Activated CD4-positive, alpha-beta memory T cell treated with anti-CD3 and anti-CD28 coated beads for 36 hours (primary cell): ENCODE results near the gene ANO4. TPM values are rescaled to one million over a fixed set of nuclear protein-coding genes. Genes with fewer than 3 reads are reported as not detected.

Experiments
- CTCF ChIA-PET: fragments of 350-600 bp; sonication (Branson Sonifier 250); formaldehyde crosslinking; loops from one replicate; lab custom pipeline; 2021; ENCODE audit warnings: antibody characterized with exemption, inconsistent platforms; lab: Charles Lee
- POLR2A ChIA-PET: fragments of 350-600 bp; sonication (Branson Sonifier 250); formaldehyde crosslinking; loops from one replicate; lab custom pipeline; 2021; ENCODE audit warnings: antibody characterized with exemption; lab: Charles Lee
- DNase-seq: peaks from one replicate; pipeline ENCODE4 v3.0.0-alpha.2; 2020
- H3K27ac Mint-ChIP-seq: one replicate; pipeline ENCODE4 v1.8.0; 2021; ENCODE audit warnings: mixed read lengths
- H3K27me3 Mint-ChIP-seq: one replicate; pipeline ENCODE4 v1.8.0; 2021; ENCODE audit warnings: mixed read lengths
- H3K36me3 Mint-ChIP-seq: one replicate; pipeline ENCODE4 v1.8.0; 2021; ENCODE audit warnings: mixed read lengths
- H3K4me1 Mint-ChIP-seq: one replicate; pipeline ENCODE4 v1.8.0; 2021; ENCODE audit warnings: low read depth, mixed read lengths
- H3K4me3 Mint-ChIP-seq: one replicate; pipeline ENCODE4 v1.8.0; 2021; ENCODE audit warnings: mild to moderate bottlenecking, mixed read lengths
- H3K9me3 Mint-ChIP-seq: one replicate; pipeline ENCODE4 v1.8.0; 2021; ENCODE audit warnings: mixed read lengths
- intact Hi-C: fragments of 100-400 bp; cut with micrococcal nuclease; formaldehyde crosslinking; loops from one replicate; pipeline ENCODE4 v1.15.1; 2023
- total RNA-seq, 2 experiments: library from RNA; stranded (reverse); gene quantifications; one replicate each; pipeline ENCODE4 v1.2.3, GENCODE V29; 2021

The ANO4 gene
- total RNA-seq, 2 experiments from 2014 or later = not detected

DNA sequence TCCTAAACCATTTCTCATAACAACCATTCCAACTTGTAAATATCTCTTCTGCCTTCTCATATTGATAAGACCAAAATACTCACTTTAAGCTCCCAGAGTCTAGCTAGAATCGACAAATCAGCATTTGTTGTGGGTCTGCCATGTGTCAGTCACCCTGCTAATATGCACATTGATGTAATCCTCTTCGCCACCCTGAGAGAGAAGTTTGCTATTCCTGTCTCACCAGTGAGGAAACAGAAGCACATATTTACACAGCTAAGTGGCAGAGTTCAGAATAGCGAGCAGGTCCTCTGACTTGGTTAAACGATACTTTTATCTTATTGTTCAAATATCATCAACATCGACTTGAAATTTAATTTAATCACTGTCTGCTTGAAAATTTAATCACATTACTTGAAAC is 142.1 kb downstream of the ANO4 start:
- DNase-seq = no peak
- ChIA-PET POLR2A (no interaction called here), CTCF (no interaction called here)
- intact Hi-C loops = no loop called here
- H3K9me3 Mint-ChIP-seq = no peaks in the 10 kb centered on the region
- H3K4me1 Mint-ChIP-seq = no peaks in the 10 kb centered on the region
- no peak overlapping the region for H3K4me3 Mint-ChIP-seq
- H3K27me3 Mint-ChIP-seq = no peaks in the 10 kb centered on the region
- H3K27ac Mint-ChIP-seq = no peak overlapping the region
- H3K36me3 Mint-ChIP-seq = no peaks in the 10 kb centered on the region

DNA sequence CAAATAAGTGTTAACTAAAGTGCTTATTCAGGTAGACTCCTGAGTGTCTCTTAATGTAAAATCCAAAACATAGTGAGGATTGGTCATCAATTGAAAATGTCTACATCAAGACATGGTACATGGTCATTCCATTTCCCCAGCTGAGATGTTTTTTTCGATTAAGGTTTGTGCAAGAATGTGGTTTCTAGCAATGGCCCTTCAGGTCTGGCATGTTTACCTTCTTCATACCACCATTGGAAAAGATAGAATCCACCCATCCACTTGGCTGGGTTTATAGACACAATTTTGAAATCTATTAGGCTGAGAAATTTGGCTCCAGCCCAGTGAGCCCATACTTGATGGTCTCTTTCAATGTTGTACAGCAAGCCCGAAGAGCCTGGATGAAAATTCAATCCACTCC is 145.9 kb downstream of the ANO4 start:
- Mint-ChIP-seq H3K36me3 (no peaks in the 10 kb centered on the region), H3K4me1 (no peaks in the 10 kb centered on the region), H3K27ac (no peak overlapping the region), H3K9me3 (no peaks in the 10 kb centered on the region), H3K27me3 (no peaks in the 10 kb centered on the region), H3K4me3 (no peak overlapping the region)
- CTCF ChIA-PET = no interaction called here
- intact Hi-C loops = no loop called here
- POLR2A ChIA-PET = no interaction called here
- DNase-seq = no peak

- Mint-ChIP-seq H3K4me1 (no peaks in the 10 kb centered on the region), H3K27me3 (no peaks in the 10 kb centered on the region), H3K27ac (no peak overlapping the region), H3K36me3 (no peaks in the 10 kb centered on the region), H3K4me3 (no peak overlapping the region), H3K9me3 (no peaks in the 10 kb centered on the region)
- ChIA-PET POLR2A (no interaction called here), CTCF (no interaction called here)
- DNase-seq = no peak
- intact Hi-C loops = no loop called here
Observed at GRCh38 chr12:100942984-100943749, 148.6 kb downstream of the ANO4 start.

- Mint-ChIP-seq H3K36me3 (no peaks in the 10 kb centered on the region), H3K9me3 (no peaks in the 10 kb centered on the region), H3K27ac (no peak overlapping the region), H3K27me3 (no peaks in the 10 kb centered on the region), H3K4me3 (no peak overlapping the region), H3K4me1 (no peaks in the 10 kb centered on the region)
- ChIA-PET CTCF (no interaction called here), POLR2A (no interaction called here)
- no peak for DNase-seq
- intact Hi-C loops = no loop called here
Observed at GRCh38 chr12:100951756-100952155, 157.2 kb downstream of the ANO4 start.

GRCh38 chr12:100953217-100953616 is 158.6 kb downstream of the ANO4 start:
- DNase-seq = no peak
- Mint-ChIP-seq H3K36me3 (no peaks in the 10 kb centered on the region), H3K4me3 (no peak overlapping the region), H3K27ac (no peak overlapping the region), H3K4me1 (no peaks in the 10 kb centered on the region), H3K9me3 (no peaks in the 10 kb centered on the region), H3K27me3 (no peaks in the 10 kb centered on the region)
- POLR2A ChIA-PET = no interaction called here
- intact Hi-C loops = no loop called here
- CTCF ChIA-PET = no interaction called here

DNA sequence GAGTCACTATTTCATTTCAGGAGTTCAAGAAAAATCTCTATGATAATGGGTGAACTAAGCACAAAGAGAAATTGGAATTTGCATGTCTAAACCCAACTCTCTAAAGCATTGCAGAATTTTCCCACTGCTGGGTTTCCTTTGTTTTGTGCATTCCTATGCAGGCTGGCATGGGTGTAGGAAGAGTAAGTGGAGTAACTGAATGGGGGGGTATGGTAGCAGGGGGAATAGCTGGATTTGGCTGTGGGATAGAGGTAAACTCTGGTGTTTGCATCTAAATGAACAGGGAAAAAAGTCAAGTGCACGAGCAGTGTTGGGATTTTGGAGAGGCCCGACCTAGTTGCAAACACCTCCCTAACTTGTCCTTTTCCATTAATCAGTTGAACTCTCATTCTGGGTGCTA is 159.1 kb downstream of the ANO4 start:
- CTCF ChIA-PET = no interaction called here

DNA sequence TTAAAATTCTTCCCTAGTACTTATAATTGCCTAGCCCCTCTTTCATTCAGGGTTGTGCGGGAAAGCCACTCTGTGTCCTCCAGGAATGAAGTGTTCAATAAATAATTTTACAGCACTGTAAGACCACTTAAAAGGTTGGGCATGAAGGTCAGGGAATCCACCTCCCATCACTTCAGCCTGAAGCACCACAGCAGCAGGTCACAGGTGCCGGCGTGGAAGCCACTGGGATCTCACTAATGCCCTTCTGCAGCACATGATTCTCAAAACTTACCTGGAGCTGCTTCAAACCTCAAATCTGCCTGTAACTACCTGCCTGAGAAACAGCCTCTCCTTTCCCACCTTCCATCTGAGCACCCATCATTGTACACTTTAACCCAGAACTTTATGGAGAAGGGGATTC is 159.5 kb downstream of the ANO4 start:
- Mint-ChIP-seq H3K27ac (no peak overlapping the region), H3K9me3 (no peaks in the 10 kb centered on the region), H3K4me3 (no peak overlapping the region), H3K36me3 (no peaks in the 10 kb centered on the region), H3K27me3 (no peaks in the 10 kb centered on the region), H3K4me1 (no peaks in the 10 kb centered on the region)
- intact Hi-C loops = no loop called here
- ChIA-PET CTCF (no interaction called here), POLR2A (no interaction called here)
- no peak for DNase-seq

More for the DNA sequence above, 159.1 kb downstream of the ANO4 start:
- no peak overlapping the region for H3K27ac Mint-ChIP-seq
- POLR2A ChIA-PET = no interaction called here
- DNase-seq = no peak
- no peaks in the 10 kb centered on the region for H3K9me3 Mint-ChIP-seq
- no peak overlapping the region for H3K4me3 Mint-ChIP-seq
- no peaks in the 10 kb centered on the region for H3K4me1 Mint-ChIP-seq
- H3K27me3 Mint-ChIP-seq = no peaks in the 10 kb centered on the region
- no peaks in the 10 kb centered on the region for H3K36me3 Mint-ChIP-seq
- intact Hi-C loops = no loop called here

- no peaks in the 10 kb centered on the region for H3K27me3 Mint-ChIP-seq
Observed at GRCh38 chr12:100955139-100955538, 160.6 kb downstream of the ANO4 start.

DNA sequence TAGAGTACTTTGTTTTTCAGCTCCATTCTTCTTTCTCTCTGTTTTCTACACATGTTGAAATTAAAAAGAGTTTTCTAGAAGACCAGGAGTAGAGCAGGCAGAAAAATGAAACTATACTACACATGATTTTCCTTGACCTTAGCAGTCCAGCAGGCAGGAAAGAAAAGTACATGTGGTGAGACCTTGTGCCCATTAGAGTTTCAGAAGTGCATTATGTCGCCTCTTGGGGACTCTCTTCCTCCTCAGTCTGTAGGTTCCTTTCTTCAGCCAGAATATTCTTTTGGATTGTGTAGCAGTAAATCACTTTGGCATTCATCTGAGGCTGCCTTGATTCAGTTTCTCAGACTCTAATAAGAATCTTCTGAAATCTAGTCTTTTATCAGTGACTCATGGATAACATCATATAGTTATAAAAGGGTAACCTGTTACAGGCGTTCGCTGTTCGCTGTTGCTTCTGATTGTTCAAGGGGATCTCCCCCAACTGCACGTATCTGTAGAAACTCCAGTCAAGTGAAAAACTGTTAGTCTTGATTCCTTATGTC is 161.8 kb downstream of the ANO4 start:
- DNase-seq = no peak
- H3K27me3 Mint-ChIP-seq = no peaks in the 10 kb centered on the region
- POLR2A ChIA-PET = no interaction called here
- CTCF ChIA-PET = no interaction called here
- no peaks in the 10 kb centered on the region for H3K36me3 Mint-ChIP-seq
- no peak overlapping the region for H3K27ac Mint-ChIP-seq
- H3K4me3 Mint-ChIP-seq = no peak overlapping the region
- H3K9me3 Mint-ChIP-seq = no peaks in the 10 kb centered on the region
- intact Hi-C loops = no loop called here
- no peaks in the 10 kb centered on the region for H3K4me1 Mint-ChIP-seq

More at GRCh38 chr12:100955139-100955538, 160.6 kb downstream of the ANO4 start:
- no peak for DNase-seq
- H3K4me3 Mint-ChIP-seq = no peak overlapping the region
- POLR2A ChIA-PET = no interaction called here
- no peaks in the 10 kb centered on the region for H3K36me3 Mint-ChIP-seq
- no peak overlapping the region for H3K27ac Mint-ChIP-seq
- H3K4me1 Mint-ChIP-seq = no peaks in the 10 kb centered on the region
- CTCF ChIA-PET = no interaction called here
- intact Hi-C loops = no loop called here
- no peaks in the 10 kb centered on the region for H3K9me3 Mint-ChIP-seq

GRCh38 chr12:100959481-100959880 is 164.9 kb downstream of the ANO4 start:
- Mint-ChIP-seq H3K27ac (no peak overlapping the region), H3K27me3 (no peaks in the 10 kb centered on the region), H3K4me1 (no peaks in the 10 kb centered on the region), H3K36me3 (no peaks in the 10 kb centered on the region), H3K4me3 (no peak overlapping the region), H3K9me3 (no peaks in the 10 kb centered on the region)
- ChIA-PET CTCF (no interaction called here), POLR2A (no interaction called here)
- intact Hi-C loops = no loop called here
- DNase-seq = no peak

DNA sequence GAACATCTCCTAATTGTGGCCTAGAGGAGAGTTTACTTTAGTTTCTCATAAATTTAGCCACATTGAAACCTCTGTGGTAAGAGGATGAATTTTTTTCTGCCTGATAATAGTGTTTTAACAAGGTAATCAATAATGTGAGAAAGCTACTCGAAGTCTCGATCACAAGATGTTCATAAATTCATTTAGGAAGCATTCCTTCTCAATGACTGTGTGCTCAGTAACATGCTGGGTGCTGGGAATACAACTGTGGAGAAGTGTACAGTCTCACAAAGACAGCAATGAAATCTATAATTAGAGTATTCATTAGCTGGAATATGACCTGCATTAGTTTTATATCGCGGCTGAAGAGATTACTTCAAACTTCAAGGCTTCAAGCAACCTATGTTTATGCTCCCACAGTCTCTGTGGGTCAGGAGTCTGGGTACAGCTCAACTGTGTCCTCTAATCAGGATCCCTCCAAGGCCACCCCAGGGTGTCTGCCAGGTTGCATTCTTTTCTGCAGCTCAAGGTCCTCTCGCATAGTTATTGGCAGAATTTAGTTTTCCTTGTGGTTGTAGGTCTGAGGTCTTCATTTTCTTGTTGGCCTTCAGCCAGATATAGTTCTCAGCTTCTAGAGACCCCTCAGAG is 167.6 kb downstream of the ANO4 start:
- CTCF ChIA-PET = no interaction called here
- Mint-ChIP-seq H3K27ac (no peak overlapping the region), H3K27me3 (no peaks in the 10 kb centered on the region), H3K9me3 (no peaks in the 10 kb centered on the region), H3K4me3 (no peak overlapping the region), H3K4me1 (no peaks in the 10 kb centered on the region), H3K36me3 (no peaks in the 10 kb centered on the region)
- no peak for DNase-seq
- intact Hi-C loops = no loop called here
- POLR2A ChIA-PET = no interaction called here

GRCh38 chr12:100963381-100963780 is 168.8 kb downstream of the ANO4 start:
- Mint-ChIP-seq H3K36me3 (no peaks in the 10 kb centered on the region), H3K27ac (no peak overlapping the region), H3K27me3 (no peaks in the 10 kb centered on the region), H3K4me3 (no peak overlapping the region), H3K4me1 (no peaks in the 10 kb centered on the region), H3K9me3 (no peaks in the 10 kb centered on the region)
- ChIA-PET CTCF (no interaction called here), POLR2A (no interaction called here)
- DNase-seq = no peak
- intact Hi-C loops = no loop called here

DNA sequence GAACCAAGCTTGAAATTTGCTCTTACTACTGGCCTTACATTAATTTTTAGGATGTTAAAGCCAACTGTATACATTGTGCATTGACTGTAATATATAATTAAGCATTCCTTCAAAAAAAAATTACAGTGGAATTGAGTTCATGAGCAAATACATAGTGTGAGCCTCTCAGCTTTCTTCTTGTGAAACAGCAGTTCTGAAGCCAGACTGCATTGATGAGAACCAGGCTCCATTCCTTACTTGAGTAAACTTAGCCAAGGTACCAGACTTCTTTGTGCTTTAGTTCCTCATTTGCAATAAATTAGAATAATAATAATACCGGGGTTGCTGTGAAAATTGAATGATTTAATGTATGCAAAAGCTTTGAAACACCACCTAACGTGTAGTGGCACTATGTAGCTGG is 169.5 kb downstream of the ANO4 start:
- Mint-ChIP-seq H3K4me3 (no peak overlapping the region), H3K4me1 (no peaks in the 10 kb centered on the region), H3K27ac (no peak overlapping the region), H3K36me3 (no peaks in the 10 kb centered on the region), H3K27me3 (no peaks in the 10 kb centered on the region), H3K9me3 (no peaks in the 10 kb centered on the region)
- ChIA-PET CTCF (no interaction called here), POLR2A (no interaction called here)
- DNase-seq = no peak
- intact Hi-C loops = no loop called here
